GM23338 (cell line): Measurements from ENCODE around the gene NLRC5.

Experiments used
- CTCF ChIP-seq, 2 experiments: fragments of 200-600 bp in 1 of 2; sonication (generic) in 1 of 2; conservative IDR thresholded peaks; 2 replicates each; pipeline versions ENCODE4 v1.5.1 to v1.6.1; 2016 to 2017; ENCODE audit warnings: antibody characterized with exemption in 2 of 2, low read depth in 2 of 2, mild to moderate bottlenecking in 2 of 2, moderate library complexity in 1 of 2
- ETS1 ChIP-seq: IDR thresholded peaks from 2 replicates; pipeline ENCODE4 v1.6.1; 2016; ENCODE audit warnings: antibody characterized with exemption
- EZH2 ChIP-seq: fragments of 200-600 bp; sonication (generic); IDR thresholded peaks from one replicate; pipeline ENCODE4 v1.8.0; 2017; ENCODE audit warnings: antibody characterized with exemption, mild to moderate bottlenecking, low read depth; ENCODE audit not compliant: unreplicated experiment
- EZH2phosphoT487 ChIP-seq: fragments of 200-600 bp; sonication (generic); IDR thresholded peaks from one replicate; pipeline ENCODE4 v1.8.1; 2018; ENCODE audit warnings: antibody characterized with exemption; ENCODE audit not compliant: unreplicated experiment
- POLR2AphosphoS5 ChIP-seq: IDR thresholded peaks from 2 replicates; pipeline ENCODE4 v1.6.1; 2016; ENCODE audit warnings: antibody characterized with exemption, low read depth
- REST ChIP-seq: IDR thresholded peaks from one replicate; pipeline ENCODE4 v1.6.1; 2018; ENCODE audit warnings: antibody characterized with exemption; ENCODE audit not compliant: unreplicated experiment
- ZNF114 ChIP-seq: fragments of 250-450 bp; sonication (Bioruptor Pico); IDR thresholded peaks from 2 replicates; pipeline ENCODE4 v1.5.0; 2020; ENCODE audit warnings: mild to moderate bottlenecking, moderate library complexity

GRCh38 chr16:57016831-57017230, 27.5 kb downstream of the NLRC5 start:
- TF ChIP-seq CTCF (conservative IDR thresholded peaks at IDR 0.05; ENCODE audit: low read depth in 2 of 2) = no peak
- no peak for TF ChIP-seq REST
- TF ChIP-seq EZH2 = no peak
- no peak for TF ChIP-seq EZH2phosphoT487
- TF ChIP-seq ETS1 = no peak
- TF ChIP-seq ZNF114 (CRISPR knock-in tag) = no peak
- TF ChIP-seq POLR2AphosphoS5 = no peak
